Fibroblast of pulmonary artery (primary cell): ENCODE data around the gene TRRAP.
"Not testable (repeated sequence)": the region's sequence is repeated elsewhere in the genome, so short reads cannot be mapped to it uniquely, and the experiment has no call there.

Experiments
- DNase-seq: peaks from one replicate; pipeline ENCODE4 v3.0.0-alpha.2; 2010; ENCODE audit warnings: low read depth
- H3K4me3 ChIP-seq: replicated peaks from 2 replicates; pipeline ENCODE4 v1.5.1; 2011; ENCODE audit warnings: low read depth, mild to moderate bottlenecking, control low read depth, low read length, moderate library complexity
- CTCF ChIP-seq: IDR thresholded peaks from 2 replicates; pipeline ENCODE4 v1.5.1; 2011; ENCODE audit warnings: mild to moderate bottlenecking, control low read depth, low read length, inconsistent platforms; ENCODE audit errors: missing control alignments

The TRRAP gene

GRCh38 chr7:98837630-98837972, 40.7 kb upstream of the TRRAP start:
- no peak for DNase-seq
- TF ChIP-seq CTCF, result no peak

DNA sequence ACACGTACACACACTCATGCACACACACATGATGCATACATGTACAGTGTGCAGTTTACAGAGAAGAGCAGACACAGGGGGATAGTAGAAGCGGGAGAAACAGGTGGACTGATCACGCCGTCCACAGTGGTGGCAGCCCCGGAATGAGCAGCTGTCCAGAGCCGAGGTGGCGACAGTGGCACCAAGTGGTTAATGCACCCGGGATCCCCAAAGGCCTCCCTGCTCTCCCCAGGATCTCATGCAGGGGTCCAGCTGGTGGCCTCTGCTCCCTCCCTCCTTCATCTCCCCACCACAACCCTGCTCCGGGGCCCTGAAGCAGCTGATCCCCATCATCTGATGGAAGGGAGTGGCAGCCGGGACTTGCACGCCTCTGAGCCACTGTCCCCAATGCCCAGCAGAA, 38.2 kb upstream of the TRRAP start:
- TF ChIP-seq CTCF, result no peak
- no peak overlapping the region for H3K4me3 ChIP-seq
- DNase-seq, result no peak

More at GRCh38 chr7:98837630-98837972, 40.7 kb upstream of the TRRAP start:
- no peak overlapping the region for H3K4me3 ChIP-seq

DNA sequence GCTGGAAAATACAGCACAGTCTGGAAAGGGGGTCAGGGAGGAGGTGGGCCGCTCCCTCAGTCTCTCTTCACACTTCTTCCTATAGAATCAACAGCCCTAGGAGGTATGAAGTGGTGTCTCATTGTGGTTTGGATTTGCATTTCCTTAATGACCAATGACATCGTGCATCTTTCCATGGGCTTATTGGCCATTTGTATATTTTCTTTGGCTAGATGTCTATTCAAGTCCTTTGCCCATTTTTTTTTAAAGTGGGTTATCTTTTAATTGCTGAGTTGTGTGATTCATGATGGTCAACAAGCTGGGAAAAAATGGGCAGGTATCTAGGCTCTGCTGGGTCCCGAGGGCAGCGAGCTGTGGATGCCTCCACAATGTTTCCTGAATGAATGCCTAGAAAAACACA, 37.6 kb upstream of the TRRAP start:
- H3K4me3 ChIP-seq, result no peak overlapping the region

DNA sequence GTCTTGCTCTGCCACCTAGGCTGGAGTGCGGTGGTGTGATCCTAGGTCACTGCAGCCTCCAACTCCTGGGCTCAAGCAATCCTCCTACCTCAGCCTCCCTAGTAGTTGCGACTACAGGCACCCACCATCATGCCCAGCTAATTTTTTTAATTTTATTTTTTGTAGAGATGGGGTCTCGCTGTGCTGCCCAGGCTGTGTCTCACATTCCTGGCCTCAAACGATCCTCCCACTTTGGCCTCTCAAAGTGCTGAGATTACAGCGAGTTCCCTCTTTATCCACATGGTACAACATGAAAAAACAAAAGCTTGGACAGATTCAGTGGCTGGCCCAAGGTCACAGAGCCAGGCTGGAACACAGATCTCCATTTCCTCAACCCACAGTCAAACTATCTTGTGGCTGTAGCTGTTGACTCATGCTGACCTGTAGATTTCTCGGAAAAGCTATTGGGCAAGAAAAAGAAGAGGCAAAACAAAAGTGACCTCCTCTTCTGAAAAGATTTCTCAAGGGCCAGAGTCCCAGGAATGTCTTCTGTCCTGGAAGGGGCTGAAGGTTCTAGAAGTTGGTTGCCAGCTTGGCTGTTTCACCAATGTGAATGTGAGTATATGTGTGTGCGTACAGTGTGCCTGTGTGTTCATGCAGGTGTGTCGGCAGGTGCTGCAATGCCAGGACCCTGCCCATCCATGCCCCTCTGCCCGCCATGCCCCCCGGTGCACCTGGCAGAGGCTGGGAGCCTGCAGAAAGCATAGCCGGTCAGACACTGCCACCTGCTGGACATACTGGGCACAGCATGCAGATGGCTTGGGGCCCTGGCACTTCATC, 36.9 kb upstream of the TRRAP start:
- no peak overlapping the region for H3K4me3 ChIP-seq
- peak; percentile 93 for TF ChIP-seq CTCF
- DNase-seq, result peak; percentile 86

More for the DNA sequence above, 37.6 kb upstream of the TRRAP start:
- peak; percentile 31 for DNase-seq
- TF ChIP-seq CTCF, result no peak

DNA sequence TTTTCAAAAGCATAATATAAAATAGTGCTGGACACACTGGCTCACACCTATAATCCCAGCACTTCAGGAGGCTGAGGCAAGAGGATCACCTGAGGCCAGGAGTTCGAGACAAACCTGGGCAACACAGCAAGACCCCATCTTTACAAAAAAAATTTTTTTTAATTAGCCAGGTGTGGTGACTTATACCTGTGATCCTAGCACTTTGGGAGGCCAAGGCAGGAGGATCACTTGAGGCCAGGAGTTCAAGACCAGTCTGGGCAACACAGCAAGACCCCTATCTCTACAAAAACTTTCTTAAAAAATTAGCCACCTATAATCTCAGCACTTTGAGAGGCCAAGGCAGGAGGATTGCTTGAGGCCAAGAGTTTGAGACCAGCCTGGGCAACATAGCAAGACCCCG, 35.8 kb upstream of the TRRAP start:
- H3K4me3 ChIP-seq, DNase-seq: not testable (repeated sequence)

DNA sequence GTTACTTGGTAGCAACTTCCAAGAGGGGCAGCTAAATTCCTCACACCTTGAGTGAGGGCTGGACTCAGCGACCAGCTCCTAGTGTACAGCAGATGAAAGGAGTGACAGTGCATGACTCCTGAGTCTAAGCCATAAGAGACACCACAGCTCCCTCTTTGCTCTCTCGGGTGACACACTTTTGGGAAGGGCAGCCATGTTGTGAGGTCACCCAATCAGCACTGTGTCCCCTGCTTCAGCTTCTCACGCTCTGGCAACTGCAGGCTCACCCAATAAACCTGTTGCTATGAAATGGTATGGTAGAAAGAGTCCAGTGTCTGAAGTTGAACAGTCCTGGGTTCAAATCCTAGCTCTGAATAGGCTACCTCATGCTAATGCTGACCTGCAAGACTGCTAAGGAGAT, 29.4 kb upstream of the TRRAP start:
- no peak for DNase-seq
- no peak for TF ChIP-seq CTCF
- no peak overlapping the region for H3K4me3 ChIP-seq

- DNase-seq, result no peak
- TF ChIP-seq CTCF, result no peak
- H3K4me3 ChIP-seq, result no peak overlapping the region
Measured at GRCh38 chr7:98852826-98853225, 25.5 kb upstream of the TRRAP start.
